ENCODE data around the gene IFI27L1. TPM values are rescaled to one million over a fixed set of nuclear protein-coding genes. Genes with fewer than 3 reads are reported as not detected.

IFI27L1 gene
- total and polyA plus RNA-seq, 2 of the 13 experiments (the other 11 are each of a cell fraction or from before 2014, with no cell fraction given): 11.9 to 19.0 TPM

DNA sequence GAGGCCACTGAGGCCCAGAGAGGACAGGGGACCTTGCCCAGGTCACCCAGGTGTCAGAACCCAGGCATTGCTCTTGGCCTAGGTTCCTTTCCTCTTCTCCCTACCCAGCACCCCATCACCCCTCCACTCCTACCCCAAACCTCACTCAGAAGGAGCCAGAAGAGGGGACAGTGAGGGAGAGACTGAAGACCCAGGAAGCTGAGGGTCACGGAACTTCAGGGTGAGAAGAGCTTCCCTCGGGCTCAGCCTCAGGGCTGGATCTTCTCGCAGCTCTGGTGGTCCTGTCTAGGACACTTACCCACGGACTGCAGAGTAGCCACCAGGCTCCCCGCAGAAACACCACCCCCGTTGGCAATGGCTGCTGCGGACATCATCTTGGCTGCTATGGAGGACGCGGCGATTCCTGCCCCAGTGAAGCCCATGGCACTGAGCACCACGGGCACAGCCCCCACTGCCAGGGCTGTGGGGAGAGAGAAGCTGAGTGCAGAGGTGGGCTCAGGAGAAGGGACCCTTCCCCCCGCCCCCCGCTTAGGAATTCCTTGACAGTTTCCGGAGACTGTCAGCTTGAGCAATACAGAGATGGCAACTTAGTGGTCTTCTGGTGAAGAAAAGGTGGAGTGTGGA, 47.2 kb downstream of the IFI27L1 start:
- Histone ChIP-seq H2AFZ (ENCODE audit: low read length) (no peak overlapping the region), H3K9me3 (ENCODE audit: low read length) (no peaks in the 10 kb centered on the region), H3K27me3 (ENCODE audit: control insufficient read depth in 1 of 2, insufficient read depth in 2 of 2, low read length in 2 of 2) (peaks cover 2 to 20% of the 10 kb centered on the region in 2 experiments), H3K4me3 (replicated peaks in 1 of 3; ENCODE audit: insufficient read depth in 1 of 3, low read depth in 2 of 3, low read length in 3 of 3) (no peak overlapping the region), H3K79me2 (ENCODE audit: insufficient read depth, low read length) (no peaks in the 10 kb centered on the region), H3K9ac (ENCODE audit: insufficient read depth, low read depth, low read length) (no peak overlapping the region), H3K36me3 (replicated peaks in 1 of 2; ENCODE audit: control insufficient read depth in 1 of 2, insufficient read depth in 2 of 2, low read length in 2 of 2) (no peaks in the 10 kb centered on the region), H4K20me1 (ENCODE audit: insufficient read depth, low read length) (no peaks in the 10 kb centered on the region), H3K4me1 (ENCODE audit: insufficient read depth, low read length) (peaks cover 32% of the 10 kb centered on the region), H3K4me2 (ENCODE audit: low read depth, low read length) (no peak overlapping the region), H3K27ac (ENCODE audit: extremely low read length, insufficient read depth, low read length) (no peak overlapping the region)
- in situ Hi-C loops (cut with HindIII; ENCODE audit: extremely low pct_ligation_motif_present, low pct_unique_long_range_greater_than_20kb): no loop called here
- intact Hi-C loops (cut with micrococcal nuclease; ENCODE audit: unreplicated experiment): loop anchor here (5.0 kb wide), 1 partner anchor 46 kb away; the partner anchor contains the start of genes DDX24 and IFI27L1
- POLR2A ChIA-PET: interaction anchor here (1.4 kb wide), 1 partner anchor 77 kb away, joined by 3 read pairs; no protein-coding TSS in a partner anchor
- DNase-seq (ENCODE audit: low spot score): no peak
- WGBS (ENCODE audit: low lambda C conversion rate): 59% methylated on average over 8 of the region's 14 CpGs
- CTCF ChIA-PET (ENCODE audit: low intra/inter-chr PET ratio, low total read pairs): no interaction called here
- peak; percentile 11; the same call in 1 of the 3 replicates for ATAC-seq
- FAIRE-seq: no peak
- no TSS peak for BruUV-seq (replicated peaks)
- TF ChIP-seq, protein P1, sequence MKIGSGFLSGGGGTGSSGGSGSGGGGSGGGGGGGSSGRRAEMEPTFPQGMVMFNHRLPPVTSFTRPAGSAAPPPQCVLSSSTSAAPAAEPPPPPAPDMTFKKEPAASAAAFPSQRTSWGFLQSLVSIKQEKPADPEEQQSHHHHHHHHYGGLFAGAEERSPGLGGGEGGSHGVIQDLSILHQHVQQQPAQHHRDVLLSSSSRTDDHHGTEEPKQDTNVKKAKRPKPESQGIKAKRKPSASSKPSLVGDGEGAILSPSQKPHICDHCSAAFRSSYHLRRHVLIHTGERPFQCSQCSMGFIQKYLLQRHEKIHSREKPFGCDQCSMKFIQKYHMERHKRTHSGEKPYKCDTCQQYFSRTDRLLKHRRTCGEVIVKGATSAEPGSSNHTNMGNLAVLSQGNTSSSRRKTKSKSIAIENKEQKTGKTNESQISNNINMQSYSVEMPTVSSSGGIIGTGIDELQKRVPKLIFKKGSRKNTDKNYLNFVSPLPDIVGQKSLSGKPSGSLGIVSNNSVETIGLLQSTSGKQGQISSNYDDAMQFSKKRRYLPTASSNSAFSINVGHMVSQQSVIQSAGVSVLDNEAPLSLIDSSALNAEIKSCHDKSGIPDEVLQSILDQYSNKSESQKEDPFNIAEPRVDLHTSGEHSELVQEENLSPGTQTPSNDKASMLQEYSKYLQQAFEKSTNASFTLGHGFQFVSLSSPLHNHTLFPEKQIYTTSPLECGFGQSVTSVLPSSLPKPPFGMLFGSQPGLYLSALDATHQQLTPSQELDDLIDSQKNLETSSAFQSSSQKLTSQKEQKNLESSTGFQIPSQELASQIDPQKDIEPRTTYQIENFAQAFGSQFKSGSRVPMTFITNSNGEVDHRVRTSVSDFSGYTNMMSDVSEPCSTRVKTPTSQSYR (CRISPR knock-in tag; IDR thresholded peaks at IDR 0.05; ENCODE audit: borderline replicate concordance): no peak
- TF ChIP-seq, protein P2, sequence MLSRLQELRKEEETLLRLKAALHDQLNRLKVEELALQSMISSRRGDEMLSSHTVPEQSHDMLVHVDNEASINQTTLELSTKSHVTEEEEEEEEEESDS (CRISPR knock-in tag; IDR thresholded peaks at IDR 0.05; ENCODE audit: borderline replicate concordance): no peak
- no peak for TF ChIP-seq DNMT3B (CRISPR knock-in tag; conservative IDR thresholded peaks at IDR 0.05)
- no peak for TF ChIP-seq CBX5 (CRISPR knock-in tag; IDR thresholded peaks at IDR 0.05; ENCODE audit: borderline replicate concordance)
- no peak for TF ChIP-seq ZBTB21 (CRISPR knock-in tag; IDR thresholded peaks at IDR 0.05)
- no peak for TF ChIP-seq ZNF224 (CRISPR knock-in tag; IDR thresholded peaks at IDR 0.05)
- TF ChIP-seq, protein P3, sequence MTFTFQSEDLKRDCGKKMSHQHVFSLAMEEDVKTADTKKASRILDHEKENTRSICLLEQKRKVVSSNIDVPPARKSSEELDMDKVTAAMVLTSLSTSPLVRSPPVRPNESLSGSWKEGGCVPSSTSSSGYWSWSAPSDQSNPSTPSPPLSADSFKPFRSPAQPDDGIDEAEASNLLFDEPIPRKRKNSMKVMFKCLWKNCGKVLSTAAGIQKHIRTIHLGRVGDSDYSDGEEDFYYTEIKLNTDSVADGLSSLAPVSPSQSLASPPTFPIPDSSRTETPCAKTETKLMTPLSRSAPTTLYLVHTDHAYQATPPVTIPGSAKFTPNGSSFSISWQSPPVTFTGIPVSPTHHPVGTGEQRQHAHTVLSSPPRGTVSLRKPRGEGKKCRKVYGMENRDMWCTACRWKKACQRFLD (CRISPR knock-in tag; IDR thresholded peaks at IDR 0.05; ENCODE audit: borderline replicate concordance): no peak
- TF ChIP-seq ZNF225 (CRISPR knock-in tag; IDR thresholded peaks at IDR 0.05): no peak
